Kidney (tissue), 14 donors: ENCODE results near the gene UBE2S. TPM values are rescaled to one million over a fixed set of nuclear protein-coding genes. Genes with fewer than 3 reads are reported as not detected.
"Not testable (repeated sequence)": the region's sequence is repeated elsewhere in the genome, so short reads cannot be mapped to it uniquely, and the experiment has no call there.

Experiments used
- DNase-seq, 5 donors: peaks; one replicate each; pipeline ENCODE4 v3.0.0-alpha.2; 2013 to 2020
- FAIRE-seq: peaks from 2 replicates; lab custom pipeline; 2012; peaks lifted over from hg19 to GRCh38; lab: Jason Lieb, UNC
- H3K27ac ChIP-seq, 2 donors: one replicate each; pipeline ENCODE4 v1.7.0; 2013; ENCODE audit warnings: low read depth in 2 of 2, low read length in 2 of 2, inconsistent platforms in 1 of 2
- H3K27me3 ChIP-seq: one replicate; pipeline ENCODE4 v1.7.1; 2013; ENCODE audit warnings: low read length, inconsistent platforms; ENCODE audit not compliant: control insufficient read depth, insufficient read depth
- H3K36me3 ChIP-seq, 3 donors: one replicate each; pipeline versions ENCODE4 v1.7.0 to v1.7.1; 2013; ENCODE audit warnings: low read length in 3 of 3, control low read depth in 1 of 3, inconsistent platforms in 1 of 3; ENCODE audit not compliant: insufficient read depth in 3 of 3, control insufficient read depth in 2 of 3
- H3K4me1 ChIP-seq, 3 donors: one replicate each; pipeline versions ENCODE4 v1.7.0 to v1.7.1; 2013; ENCODE audit warnings: low read length in 3 of 3, inconsistent platforms in 1 of 3, low read depth in 1 of 3; ENCODE audit not compliant: control insufficient read depth in 2 of 3, insufficient read depth in 2 of 3
- H3K4me3 ChIP-seq, 3 donors: one replicate each; pipeline versions ENCODE4 v1.7.0 to v1.8.1; 2013; ENCODE audit warnings: low read length in 3 of 3, control low read depth in 1 of 3, inconsistent platforms in 1 of 3
- H3K9ac ChIP-seq, 3 donors: one replicate each; pipeline versions ENCODE4 v1.7.0 to v1.7.1; 2013; ENCODE audit warnings: low read length in 3 of 3, control low read depth in 1 of 3, inconsistent platforms in 1 of 3
- H3K9me3 ChIP-seq, 3 donors: one replicate each; pipeline versions ENCODE4 v1.7.0 to v1.7.1; 2013; ENCODE audit warnings: low read length in 3 of 3, control low read depth in 1 of 3, inconsistent platforms in 1 of 3; ENCODE audit not compliant: control insufficient read depth in 2 of 3, insufficient read depth in 1 of 3
- CTCF ChIP-seq: IDR thresholded peaks from 3 replicates; pipeline ENCODE4 v1.5.1; 2012; ENCODE audit warnings: mild to moderate bottlenecking, moderate library complexity, borderline replicate concordance; ENCODE audit not compliant: insufficient read depth; ENCODE audit errors: extremely low read depth
- intact Hi-C: fragments of 100-400 bp; cut with DNase I; formaldehyde crosslinking; loops from one replicate; pipeline ENCODE4 v1.11.1; 2022
- polyA plus RNA-seq: library from polyadenylated mRNA; stranded (reverse); fragments of 350-450 nt; fragmentation: Illumina TruSeq; extraction: RNeasy Lipid Tissue Mini Kit (QIAGEN cat#74804); gene quantifications from one replicate; pipeline ENCODE4 v1.2.3, GENCODE V29; 2014; ENCODE audit warnings: low read depth, low replicate concordance; ENCODE audit not compliant: insufficient read depth
- total RNA-seq: library from RNA; stranded (reverse); fragmentation: NEBNext Ultra II Directional; extraction: Animal tissue kit (Norgen Biotek cat#: 25700); gene quantifications from one replicate; pipeline ENCODE4 v1.2.1, GENCODE V29; 2021
- donor health status: control.
- donor health status: control.
- donor health status: control.
- donor health status: control.
- donor health status: control.
- donor health status: DM: yes; HTN: yes; CAD: no.
- donor health status: Normal renal cell carcinoma (clear cell type).

The UBE2S gene
- total and polyA plus RNA-seq, 2 donors from 2014 or later: 16.8 to 20.8 TPM

DNA sequence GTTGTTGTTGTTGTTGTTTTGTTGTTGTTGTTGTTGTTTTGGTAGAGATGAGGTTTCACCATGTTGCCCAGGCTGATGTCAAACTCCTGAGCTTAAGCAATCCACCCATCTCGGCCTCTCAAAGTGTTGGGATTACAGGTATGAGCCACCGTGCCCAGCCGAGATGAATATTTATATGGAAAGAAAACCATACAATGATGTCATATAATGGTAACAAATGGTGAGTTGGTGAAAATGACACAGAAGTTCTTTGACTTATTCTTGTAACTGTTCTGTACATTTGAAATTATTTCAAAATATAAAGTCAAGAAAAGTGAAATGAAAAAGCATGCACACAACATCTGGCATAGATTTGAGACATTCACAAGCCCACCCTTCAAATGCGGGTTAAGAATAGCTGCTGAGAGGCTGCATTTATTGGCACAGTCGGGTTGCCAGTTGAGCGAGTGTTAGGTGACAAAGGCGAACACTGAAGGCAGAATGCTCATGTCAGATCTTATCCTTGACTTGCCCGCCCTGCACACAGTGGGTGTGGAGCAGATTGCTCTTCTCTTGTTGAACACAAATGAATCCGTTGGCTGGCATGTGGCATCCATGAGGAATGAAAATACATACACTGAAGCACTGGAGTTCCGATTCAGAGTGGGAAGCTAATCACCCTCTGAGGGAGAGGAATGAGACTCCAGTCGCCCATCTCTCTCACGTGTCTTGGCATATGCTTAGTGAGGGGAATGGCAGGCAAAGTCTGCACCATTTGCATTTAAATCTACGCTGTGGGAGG lies 15.8 kb upstream of the UBE2S start:
- no peak for FAIRE-seq
- Histone ChIP-seq H3K9ac (no peak overlapping the region), H3K4me3 (no peak overlapping the region), H3K27me3 (no peaks in the 10 kb centered on the region), H3K4me1 (no peaks in the 10 kb centered on the region), H3K36me3 (no peaks in the 10 kb centered on the region), H3K27ac (no peak overlapping the region), H3K9me3 (no peaks in the 10 kb centered on the region)
- intact Hi-C loops: loop anchor here (10.0 kb wide), 1 partner anchor 269 kb away; the partner anchor contains the start of gene TNNI3
- DNase-seq: no peak
- no peak for TF ChIP-seq CTCF

DNA sequence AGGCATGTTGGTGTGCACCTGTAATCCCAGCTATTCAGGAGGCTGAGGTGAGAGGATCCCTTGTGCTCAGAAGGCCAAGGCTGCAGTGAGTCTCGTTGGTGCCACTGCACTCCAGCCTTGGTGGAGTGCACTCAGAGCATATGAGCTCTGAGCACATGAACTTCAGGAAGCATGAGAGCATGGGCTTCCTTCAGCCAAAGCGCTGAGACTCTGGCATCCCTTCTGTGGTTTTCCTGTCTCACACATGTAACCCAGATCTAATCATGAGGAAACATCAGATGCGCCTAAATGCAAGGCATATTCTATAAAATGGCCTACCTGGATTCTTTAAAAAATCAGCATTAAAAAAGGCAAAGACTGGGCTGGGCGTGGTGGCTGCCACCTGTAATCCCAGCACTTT lies 13.7 kb upstream of the UBE2S start:
- not testable (repeated sequence) for H3K27ac ChIP-seq, H3K4me3 ChIP-seq, DNase-seq, H3K9ac ChIP-seq, H3K4me1 ChIP-seq, FAIRE-seq, H3K36me3 ChIP-seq, H3K27me3 ChIP-seq, H3K9me3 ChIP-seq
- intact Hi-C loops: loop anchor here (10.0 kb wide), 1 partner anchor 266 kb away; the partner anchor contains the start of gene TNNI3

- H3K4me3 ChIP-seq: no peak overlapping the region
- no peak for FAIRE-seq
- H3K27me3 ChIP-seq: no peaks in the 10 kb centered on the region
- TF ChIP-seq CTCF: no peak
- no peak overlapping the region for H3K9ac ChIP-seq
- H3K36me3 ChIP-seq: no peaks in the 10 kb centered on the region
- intact Hi-C loops: loop anchor here (10.0 kb wide), 1 partner anchor 265 kb away; the partner anchor contains the start of gene TNNI3
- H3K9me3 ChIP-seq: no peaks in the 10 kb centered on the region
- H3K27ac ChIP-seq: no peak overlapping the region
- DNase-seq: no peak
- no peaks in the 10 kb centered on the region for H3K4me1 ChIP-seq
Measured at GRCh38 chr19:55419624-55420236, 12.1 kb upstream of the UBE2S start.

GRCh38 chr19:55419103-55419502 lies 11.5 kb upstream of the UBE2S start:
- no peaks in the 10 kb centered on the region for H3K4me1 ChIP-seq
- H3K9ac ChIP-seq: no peak overlapping the region
- no peak for TF ChIP-seq CTCF
- no peak for FAIRE-seq
- H3K9me3 ChIP-seq: no peaks in the 10 kb centered on the region
- H3K4me3 ChIP-seq: no peak overlapping the region
- intact Hi-C loops: no loop called here
- DNase-seq: no peak
- no peaks in the 10 kb centered on the region for H3K27me3 ChIP-seq
- no peaks in the 10 kb centered on the region for H3K36me3 ChIP-seq
- no peak overlapping the region for H3K27ac ChIP-seq
